GM19238 (cell line): Measurements from ENCODE around the gene RNF213.

Experiments
- DNase-seq: peaks from one replicate; pipeline ENCODE4 v3.0.0; 2011; ENCODE audit warnings: low spot score; ENCODE audit not compliant: insufficient read length

Gene RNF213

DNA sequence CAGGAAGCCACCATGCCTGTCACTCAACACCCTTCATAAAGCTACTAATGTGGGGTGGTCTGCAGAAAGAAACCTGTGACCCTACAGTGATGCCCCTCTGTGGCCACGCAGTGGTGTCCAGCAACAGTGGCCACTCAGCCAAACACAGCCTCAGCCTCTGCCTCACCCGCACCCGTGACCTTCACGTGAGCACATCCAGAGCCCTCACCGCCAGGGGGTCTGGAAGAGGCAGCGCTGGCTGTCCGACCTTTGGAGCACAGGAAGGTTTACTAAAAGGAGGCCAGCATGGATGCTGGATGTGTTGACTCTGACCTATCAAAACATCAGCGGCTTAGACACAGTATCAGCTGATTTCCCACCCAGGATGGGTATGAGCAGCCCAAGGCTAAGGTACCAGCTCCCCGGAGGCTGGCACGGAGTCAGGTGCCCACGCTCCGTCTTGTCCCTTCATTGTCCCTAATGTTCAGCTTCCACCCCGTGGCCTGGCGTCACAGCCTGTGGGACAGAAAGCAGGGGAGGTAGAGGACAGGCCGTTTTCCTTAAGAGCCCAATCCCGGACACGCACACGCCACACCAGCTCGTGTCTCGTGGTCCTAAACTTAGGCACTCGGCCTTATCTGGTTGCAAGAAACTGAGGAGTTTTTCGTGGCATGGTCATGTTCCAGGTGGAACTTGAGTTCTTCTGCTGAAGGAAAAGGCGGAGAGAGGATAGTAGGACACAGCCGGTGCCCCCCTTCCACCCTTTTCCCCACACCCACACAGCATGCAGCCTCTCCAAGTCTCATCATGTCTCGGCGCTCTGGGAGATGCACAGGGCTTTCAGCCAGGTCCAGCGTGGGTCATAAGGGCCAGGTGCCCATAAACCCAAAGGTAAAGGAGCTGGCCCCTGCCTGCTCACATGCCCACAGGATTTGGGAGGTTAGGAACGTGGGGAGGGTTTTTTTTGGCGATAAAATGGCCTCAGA lies 104.6 kb downstream of the RNF213 start:
- DNase-seq = no peak

DNA sequence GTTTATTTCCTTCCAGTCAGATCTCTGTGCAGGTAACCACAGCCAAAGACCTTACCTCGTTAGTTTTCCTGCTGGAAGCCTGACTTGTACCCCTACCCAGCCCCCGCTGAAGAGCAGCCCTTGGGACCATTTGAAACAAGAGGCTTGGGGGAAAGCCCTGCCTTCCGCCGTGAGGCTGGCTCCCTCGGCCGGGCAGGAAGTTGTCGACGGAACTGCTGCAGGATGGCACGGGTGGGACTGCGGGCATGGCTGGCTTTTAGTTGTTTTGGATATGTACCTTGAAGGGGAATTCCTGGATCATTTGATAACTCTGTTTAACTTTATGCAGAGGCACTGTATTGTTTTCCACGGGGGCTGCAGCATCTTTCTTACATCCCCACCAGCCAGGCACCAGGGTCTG lies 105.3 kb downstream of the RNF213 start:
- no peak for DNase-seq

DNA sequence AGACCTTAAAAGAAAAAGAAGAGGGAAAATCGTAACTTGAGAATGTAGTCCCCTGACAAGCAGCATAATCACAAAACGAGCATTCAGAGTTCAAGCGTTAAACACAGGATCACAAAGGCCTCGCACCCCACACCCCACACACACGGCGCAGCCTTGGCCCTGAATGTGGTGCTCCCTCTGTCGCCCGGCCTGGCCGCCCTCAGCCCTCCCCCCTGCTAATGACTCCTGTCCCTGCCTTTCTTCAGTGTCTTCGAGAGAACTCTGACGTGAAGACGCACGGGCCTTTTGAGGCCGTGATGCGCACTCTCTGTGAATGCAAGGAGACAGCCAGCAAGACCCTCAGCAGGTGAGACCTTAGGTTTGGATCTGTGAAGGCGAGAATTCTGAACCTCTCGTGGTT lies 106.9 kb downstream of the RNF213 start:
- no peak for DNase-seq

DNA sequence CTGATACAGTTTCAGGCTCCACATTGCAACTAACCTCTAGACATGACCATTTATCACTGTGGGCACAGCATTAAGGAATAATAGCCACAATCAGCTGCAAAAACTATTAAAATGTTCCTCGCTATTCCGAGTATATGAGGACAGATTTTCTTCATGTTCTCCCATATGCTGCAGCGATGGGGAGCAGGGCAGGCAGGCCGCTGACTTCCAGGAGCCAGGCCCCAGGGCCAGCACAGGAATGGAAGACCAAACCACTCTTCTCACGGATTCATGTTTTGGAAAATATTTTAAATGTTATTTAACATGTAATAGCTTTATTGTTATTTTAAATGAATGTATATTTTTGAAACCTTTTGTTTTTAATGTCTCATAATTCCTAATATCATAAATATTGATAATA lies 110.5 kb downstream of the RNF213 start:
- DNase-seq = no peak

DNA sequence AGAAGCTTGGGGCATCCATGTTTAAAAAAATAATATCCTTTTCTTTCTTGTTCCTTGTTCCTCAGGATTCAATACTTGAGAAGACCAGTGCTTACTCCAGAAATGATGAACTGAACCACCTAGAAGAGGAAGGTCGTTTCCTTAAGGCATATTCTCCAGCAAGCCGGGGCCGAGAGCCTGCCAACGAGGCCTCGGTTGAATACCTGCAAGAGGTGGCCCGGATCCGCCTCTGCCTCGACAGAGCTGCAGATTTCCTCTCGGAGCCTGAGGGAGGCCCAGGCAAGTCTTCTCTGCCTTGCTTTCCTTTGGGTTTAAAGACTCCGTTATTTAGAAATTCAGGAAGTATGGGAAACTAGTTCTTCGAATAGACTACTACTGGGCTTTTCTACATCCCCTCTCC lies 111.8 kb downstream of the RNF213 start:
- no peak for DNase-seq

DNA sequence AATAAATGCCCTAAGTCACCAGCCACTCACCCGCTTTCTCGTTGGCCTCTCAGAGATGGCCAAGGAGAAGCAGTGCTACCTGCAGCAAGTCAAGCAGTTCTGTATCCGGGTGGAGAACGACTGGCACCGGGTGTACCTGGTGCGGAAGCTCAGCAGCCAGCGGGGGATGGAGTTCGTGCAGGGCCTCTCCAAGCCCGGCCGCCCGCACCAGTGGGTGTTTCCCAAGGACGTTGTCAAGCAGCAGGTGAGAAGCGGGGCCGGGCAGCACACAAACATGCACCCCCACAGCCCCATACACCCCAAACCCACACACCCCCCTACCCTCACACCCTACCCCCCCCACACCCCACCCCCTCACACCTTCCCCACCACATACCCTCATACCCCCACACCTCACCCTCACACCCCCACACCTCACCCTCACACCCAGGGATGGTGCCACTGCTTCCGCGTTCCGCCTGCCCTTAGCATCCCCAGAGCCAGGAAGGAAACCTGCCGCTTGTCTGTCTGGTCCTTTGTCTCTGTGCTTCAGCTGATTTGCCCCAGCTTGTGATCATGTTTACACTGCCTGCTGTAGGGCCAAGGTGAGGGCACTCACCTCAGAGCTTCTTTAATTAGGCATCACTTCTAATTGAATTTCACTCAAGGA lies 112.4 kb downstream of the RNF213 start:
- no peak for DNase-seq

DNA sequence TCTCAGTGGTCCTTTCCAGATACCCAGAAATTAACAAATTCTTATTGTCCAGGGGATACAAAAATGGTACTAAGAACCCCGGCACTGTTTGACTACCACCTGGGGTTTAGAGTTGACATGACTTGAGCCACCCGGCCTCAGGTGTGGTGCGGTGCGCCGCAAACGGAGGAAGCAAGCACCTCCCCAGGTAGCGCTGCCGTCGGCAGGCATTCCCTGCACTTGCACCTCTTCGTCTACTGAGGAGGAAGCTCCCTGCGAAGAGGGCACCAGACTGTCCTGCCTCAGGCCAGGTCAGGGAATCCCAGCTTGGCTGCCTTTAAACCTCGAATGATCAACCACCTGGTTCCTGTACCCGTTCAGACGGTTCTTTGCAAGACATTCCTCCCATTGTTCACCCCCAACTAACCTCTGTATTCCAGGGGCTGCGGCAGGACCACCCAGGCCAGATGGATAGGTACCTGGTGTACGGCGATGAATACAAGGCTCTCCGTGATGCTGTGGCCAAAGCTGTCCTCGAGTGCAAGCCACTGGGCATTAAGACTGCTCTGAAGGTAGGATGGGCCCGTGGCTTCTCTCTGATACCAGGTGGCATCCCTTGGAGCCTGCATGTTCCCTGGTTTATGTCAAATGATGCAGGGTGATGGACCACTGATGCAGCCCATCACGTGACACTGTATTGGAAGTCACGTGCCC lies 113.5 kb downstream of the RNF213 start:
- no peak for DNase-seq

DNA sequence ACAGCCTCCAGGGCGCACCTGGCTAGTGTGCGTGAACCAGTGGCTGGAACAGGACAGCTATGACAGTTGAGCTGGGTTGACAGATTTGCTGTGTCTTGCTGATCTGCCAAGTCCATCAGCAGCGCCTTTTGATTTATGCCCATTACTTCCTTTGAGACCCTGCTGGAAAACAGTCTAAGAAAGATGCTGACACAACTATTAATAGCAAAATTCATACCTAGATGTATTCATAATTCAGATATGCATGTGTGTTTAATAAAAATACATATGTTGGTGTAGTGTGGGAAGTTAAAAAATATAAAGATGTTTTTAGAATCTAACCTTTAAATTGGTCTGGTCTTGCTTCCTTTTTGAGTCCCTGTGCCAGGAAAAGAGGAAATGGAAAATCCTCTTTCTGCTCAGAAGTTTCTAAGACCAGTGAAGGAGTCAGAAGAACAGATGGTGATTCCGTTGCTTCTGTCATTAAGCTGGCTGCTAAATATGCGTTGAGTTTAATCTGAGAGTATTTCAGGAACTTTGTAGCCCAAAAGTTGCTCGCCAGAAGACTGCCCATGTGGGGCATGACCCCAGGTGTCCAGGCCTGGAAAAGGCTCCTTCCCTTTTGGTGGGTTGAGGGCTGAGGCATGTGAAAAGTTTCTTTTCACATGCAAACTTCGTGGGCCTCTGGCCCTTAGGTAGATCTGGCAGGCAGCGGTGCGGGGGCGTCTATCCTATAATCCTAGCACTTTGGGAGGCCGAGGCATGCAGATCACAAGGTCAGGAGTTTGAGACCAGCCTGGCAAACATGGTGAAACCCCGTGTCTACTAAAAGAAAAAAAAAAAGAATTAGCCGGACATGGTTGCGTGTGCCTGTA lies 114.3 kb downstream of the RNF213 start:
- no peak for DNase-seq

DNA sequence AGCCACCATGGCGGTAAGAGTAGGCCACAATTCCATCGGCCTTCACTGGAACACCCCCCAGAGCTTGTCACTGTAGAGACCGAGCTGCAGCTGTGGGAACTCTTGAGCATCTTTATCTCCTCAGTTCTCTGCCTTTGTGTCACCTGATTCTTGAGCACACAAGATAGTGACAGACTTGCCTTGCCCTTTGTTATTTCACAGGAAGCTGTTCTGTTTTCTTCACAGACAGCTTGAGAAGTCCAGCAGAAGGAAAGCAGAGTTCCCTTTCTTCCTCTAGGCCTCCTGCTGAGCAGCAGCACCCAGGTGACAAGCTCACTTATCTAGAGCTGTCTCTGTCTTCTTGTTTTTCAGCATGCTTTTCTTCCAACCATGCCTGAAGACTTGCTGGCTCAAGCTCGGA lies 115.9 kb downstream of the RNF213 start:
- DNase-seq = no peak

DNA sequence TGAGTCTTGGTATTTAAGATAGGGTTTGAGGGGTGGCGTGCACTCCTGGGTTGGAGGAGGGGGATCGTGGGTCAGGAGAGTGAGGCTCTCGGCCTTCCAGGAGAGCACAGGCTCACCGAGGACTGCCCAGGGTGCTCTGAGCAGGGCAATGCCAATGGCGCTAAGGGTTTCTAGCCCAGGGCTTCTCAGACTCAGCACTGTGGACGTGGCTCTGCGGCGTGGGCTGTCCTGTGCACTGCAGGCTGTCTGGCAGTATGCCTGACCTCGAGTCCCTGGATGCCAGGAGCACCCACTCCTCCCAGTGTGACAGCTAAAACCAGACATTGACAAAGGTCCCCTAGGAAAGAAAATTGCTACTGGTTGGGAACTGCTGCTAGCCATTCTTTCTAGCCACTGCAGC lies 117.1 kb downstream of the RNF213 start:
- no peak for DNase-seq

DNA sequence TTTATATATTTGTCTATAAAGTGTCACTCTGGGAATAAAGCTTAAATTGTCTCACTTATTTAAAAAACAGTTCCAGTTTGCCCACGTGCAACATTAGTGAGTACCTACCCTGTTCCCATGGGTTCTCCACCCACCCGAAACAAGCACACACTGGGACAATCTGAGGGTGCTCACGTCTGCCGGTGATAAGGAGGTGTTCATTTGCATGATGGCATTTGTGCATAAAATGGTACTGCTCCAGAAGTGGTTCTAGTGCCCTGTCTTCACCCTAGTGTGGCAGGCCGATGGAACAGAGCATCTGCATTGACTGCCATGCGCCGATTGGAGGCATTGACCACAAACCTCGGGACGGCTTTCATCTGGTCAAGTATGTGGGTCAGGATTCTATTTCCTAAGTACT lies 118.7 kb downstream of the RNF213 start:
- no peak for DNase-seq

DNA sequence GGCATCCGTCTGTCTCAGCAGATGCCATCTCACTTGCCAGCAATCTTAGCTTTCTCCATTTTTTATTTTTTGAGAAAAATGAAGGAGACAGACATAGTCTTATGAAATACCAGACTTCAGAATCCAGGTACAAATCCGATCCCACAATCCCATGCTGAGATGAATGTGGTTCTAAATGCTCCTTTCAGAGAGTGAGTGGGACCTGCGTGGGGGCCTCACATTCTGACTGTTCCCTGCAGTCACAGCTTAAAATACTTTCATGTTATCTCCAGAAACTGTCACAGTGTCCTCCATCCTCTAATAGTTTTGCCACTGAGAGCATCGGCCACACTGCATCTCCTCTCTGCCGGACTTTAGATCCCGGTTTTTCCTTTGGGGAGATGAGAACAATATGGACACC lies 119.4 kb downstream of the RNF213 start:
- DNase-seq = no peak

DNA sequence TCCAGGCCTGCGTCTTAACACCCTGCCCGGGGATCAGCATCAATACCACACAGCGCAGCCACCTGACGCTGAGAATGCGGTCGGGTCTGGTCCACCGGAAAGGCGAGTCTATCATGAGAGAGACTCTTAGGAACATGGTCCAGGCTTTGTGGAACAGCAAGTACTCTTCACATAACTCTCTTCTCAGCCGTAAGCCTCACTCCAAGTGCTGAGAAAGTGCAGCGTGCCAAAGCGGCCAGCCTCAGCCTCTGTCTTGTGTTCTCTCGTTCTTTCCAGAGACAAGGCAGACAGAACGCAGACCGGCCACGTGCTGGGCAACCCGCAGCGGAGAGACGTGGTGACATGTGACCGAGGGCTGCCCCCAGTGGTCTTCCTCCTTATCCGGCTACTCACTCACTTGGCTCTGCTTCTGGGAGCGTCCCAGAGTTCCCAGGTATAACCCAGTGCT lies 119.9 kb downstream of the RNF213 start:
- DNase-seq = no peak

DNA sequence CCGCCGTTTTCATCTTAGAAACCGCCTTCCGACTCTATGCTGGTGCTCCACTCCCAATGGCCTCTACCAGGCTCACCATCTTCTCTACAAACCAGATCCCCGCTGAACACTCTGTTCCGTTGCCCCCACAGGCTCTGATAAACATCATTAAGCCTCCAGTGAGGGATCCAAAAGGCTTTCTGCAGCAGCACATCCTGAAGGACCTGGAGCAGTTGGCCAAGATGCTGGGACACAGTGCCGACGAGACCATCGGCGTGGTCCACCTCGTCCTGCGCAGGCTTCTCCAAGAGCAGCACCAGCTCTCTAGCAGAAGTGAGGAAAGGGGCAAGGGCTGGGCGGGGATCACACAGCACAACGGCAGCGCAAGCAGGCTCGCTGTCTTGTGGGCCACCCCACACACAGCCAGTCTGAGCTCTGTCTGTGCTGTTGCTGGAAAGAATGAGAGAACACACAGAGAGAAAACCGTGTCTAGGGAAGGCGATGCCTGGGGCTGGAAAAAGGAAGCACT lies 120.8 kb downstream of the RNF213 start:
- no peak for DNase-seq

DNA sequence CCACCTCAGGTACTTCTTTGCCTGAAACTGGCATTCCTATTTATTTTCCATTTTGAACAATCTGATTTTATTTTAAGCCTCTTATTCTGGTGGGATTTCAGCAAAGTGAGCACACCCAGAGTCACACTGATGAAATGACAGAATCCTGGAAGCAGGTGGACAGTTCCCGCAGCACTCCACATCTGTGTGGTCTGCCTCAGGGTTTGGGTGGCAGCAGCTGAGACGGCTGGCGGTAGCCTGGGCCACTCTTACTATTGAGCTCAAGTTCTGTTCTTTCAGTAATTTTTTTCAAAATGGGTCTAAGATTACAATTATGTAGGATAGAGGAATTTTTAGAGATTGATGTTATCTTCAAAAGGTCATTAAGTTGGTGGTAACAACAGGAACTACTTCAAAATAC lies 121.8 kb downstream of the RNF213 start:
- no peak for DNase-seq

DNA sequence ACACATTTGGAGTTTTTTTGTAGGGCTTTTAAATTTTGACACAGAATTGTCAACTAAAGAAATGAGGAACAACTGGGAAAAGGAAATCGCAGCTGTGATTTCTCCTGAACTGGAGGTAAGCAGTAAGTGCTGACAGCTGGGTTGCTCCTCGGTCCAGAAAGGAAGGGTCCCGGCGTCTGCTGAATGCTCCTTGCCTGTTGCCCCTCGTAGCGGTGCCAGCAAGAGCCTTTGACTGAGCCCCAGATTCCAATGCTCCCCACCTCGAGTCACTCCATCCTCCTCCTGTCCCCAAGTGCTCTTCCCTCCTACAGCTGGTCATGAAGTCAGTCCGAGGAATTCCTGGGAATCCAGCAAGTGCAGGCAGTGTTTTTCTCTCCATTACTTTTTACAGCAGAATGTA lies 122.3 kb downstream of the RNF213 start:
- no peak for DNase-seq

DNA sequence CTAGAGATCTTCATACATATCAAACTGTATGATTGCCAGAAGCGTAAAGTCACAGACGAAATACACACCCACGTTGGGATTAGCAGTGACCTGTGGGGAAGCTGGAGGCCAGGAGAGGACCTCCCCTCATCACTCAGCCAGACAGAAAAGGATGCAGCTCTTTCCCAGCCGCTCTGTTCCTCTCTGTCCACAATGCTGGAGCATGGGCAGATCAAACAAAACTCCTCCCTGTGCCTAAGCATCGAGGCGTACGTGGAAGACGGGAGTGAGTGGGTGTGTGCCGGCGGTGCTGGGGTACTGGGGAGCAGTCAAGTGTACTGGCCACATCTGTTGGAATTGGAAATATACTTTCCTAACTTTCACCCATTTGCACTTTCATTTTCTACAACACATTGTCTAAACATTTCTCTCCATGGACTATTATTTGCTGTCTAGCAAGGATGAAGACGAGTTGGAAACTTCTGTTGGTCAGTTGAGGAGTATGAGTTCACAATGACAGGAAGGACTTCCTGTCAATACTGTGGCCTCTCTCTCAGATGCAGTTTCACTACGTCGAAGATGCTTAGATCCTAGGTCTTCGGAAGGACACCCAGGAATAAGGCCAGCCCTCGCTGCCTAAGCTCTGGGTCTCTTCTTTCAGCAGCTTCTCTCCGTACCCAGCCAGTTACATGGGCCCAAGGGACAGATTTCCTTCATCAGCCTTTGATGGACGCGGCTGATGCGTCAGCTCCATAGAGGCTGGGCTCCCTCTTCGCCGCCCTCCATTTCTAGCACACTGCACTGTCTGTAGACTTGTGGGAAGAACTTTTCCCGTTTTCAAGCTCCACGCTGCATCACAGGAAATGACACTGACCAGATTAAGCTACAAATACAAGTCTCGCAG lies 123.7 kb downstream of the RNF213 start:
- no peak for DNase-seq

DNA sequence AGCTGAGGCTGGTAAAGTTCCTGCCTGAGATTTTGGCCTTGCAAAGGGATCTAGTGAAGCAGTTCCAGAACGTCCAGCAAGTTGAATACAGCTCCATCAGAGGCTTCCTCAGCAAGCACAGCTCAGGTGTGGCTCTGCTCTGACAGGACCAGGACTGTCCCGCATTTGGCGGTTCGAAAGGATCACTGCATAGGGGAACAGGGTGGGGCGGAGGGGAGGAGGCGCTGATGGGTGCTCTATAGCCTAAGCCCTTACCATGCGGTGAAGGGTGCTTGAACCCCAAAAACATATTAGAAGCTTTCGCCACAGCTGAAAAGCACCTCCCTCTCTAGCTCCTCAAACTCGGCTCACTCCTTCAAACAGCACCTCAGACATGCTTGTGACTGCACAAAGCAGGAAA lies 124.4 kb downstream of the RNF213 start:
- DNase-seq = no peak

DNA sequence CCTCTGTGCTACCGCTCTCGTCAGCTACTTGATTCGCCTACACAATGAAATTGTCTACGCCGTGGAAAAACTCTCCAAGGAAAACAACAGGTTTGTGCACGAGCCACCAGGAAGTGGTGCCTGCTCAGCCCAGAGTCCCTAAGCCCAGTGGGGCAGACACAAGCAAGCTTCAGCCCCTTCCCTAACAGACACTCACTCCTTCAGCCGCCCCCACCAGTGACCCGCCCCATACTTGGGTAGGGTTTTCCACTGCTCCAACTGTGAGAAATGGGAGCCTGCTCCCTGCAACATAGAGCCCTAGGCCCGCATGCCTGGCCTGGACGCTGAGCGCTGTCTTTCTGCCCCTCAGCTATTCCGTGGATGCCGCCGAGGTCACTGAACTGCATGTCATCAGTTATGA lies 125.7 kb downstream of the RNF213 start:
- no peak for DNase-seq

DNA sequence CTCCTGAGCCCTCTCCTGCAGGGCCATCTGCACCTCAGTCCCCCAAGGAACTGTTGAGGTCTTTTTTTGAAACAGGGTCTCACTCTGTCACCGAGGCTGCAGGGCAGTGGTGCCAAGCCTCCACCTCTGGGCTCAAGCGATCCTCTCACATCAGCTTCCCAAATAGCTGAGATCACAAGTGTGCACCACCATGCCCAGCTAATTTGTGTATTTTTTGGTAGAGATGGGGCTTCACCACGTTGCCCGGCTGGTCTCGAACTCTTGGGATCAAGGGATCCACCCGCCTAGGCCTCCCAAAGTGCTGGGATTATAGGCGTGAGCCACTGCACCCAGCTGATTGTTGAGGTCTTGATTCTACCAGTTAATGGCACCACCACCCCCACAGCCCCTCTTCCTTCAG lies 126.4 kb downstream of the RNF213 start:
- DNase-seq = no peak
